Measurements from ENCODE around the gene C20orf204.

DNA sequence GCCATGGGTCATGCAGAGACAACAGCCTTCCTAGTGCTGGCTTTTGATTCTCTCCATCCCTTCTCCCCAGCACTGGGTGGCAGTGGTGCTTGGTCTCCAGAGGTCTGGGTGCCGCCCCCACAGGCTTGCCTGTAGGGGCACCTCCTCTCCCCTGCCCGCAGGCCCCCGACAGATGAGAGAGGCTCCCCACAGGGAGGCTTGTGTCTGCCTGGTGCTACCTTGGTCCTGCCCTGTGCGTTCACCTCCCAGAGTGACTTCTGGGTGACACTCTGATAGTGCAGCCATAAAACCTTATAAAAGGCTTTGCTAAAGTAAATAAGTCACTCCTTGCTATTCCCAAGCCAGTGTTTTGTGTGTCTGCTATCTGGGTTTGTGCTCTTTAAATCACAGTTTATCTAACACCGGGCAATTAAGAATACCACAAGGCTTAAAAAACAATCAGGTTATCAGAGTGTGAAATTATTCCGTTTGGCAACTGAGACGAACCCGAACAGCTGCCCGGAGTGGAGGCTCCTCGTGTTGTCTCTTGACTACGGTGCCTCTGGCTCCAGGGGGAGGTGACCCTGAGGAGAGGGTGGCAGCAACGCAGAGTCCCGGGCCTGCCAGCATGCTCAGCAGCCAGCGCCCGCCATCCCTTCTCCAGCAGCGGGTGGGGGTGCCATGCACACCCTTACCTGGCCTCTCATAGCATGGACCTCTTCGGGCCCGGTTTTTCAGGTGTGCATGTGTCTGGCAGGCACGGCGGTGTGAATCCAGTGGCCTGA lies 5.4 kb upstream of the C20orf204 start:
- TF ChIP-seq, protein P1, sequence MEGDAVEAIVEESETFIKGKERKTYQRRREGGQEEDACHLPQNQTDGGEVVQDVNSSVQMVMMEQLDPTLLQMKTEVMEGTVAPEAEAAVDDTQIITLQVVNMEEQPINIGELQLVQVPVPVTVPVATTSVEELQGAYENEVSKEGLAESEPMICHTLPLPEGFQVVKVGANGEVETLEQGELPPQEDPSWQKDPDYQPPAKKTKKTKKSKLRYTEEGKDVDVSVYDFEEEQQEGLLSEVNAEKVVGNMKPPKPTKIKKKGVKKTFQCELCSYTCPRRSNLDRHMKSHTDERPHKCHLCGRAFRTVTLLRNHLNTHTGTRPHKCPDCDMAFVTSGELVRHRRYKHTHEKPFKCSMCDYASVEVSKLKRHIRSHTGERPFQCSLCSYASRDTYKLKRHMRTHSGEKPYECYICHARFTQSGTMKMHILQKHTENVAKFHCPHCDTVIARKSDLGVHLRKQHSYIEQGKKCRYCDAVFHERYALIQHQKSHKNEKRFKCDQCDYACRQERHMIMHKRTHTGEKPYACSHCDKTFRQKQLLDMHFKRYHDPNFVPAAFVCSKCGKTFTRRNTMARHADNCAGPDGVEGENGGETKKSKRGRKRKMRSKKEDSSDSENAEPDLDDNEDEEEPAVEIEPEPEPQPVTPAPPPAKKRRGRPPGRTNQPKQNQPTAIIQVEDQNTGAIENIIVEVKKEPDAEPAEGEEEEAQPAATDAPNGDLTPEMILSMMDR (conservative IDR thresholded peaks at IDR 0.05), result no peak
- TF ChIP-seq ZFX (IDR thresholded peaks at IDR 0.05), result no peak

Data from C4-2B (cell line).